K562 (cell line): ENCODE data around the gene C17orf114.

ENCODE experiments used
- BACH1 ChIP-seq: fragments of 200-800 bp; sonication (Bioruptor generic); IDR thresholded peaks from 2 replicates; pipeline ENCODE4 v1.6.1; 2016; ENCODE audit warnings: missing genetic modification characterization, missing compliant biosample characterization
- BCOR ChIP-seq: fragments of 450-650 bp; IDR thresholded peaks from 2 replicates; pipeline ENCODE4 v1.6.1; 2016
- BRD4 ChIP-seq: fragments of 200-600 bp; sonication (generic); IDR thresholded peaks from 2 replicates; pipeline ENCODE4 v1.6.1; 2017; ENCODE audit warnings: inconsistent platforms
- DDX20 ChIP-seq: fragments of 450-650 bp; IDR thresholded peaks from 2 replicates; pipeline ENCODE4 v1.6.1; 2016; ENCODE audit warnings: missing genetic modification characterization, low read depth, mild to moderate bottlenecking, missing compliant biosample characterization, moderate library complexity
- FOXK1 ChIP-seq: sonication (generic); formaldehyde crosslinking; IDR thresholded peaks from 2 replicates; pipeline ENCODE4 v1.8.0; 2022; ENCODE audit warnings: missing genetic modification reagents, mild to moderate bottlenecking, borderline replicate concordance
- HBP1 ChIP-seq: fragments of 450-650 bp; formaldehyde crosslinking; IDR thresholded peaks from 2 replicates; pipeline ENCODE4 v1.4.0; 2022; ENCODE audit warnings: missing genetic modification characterization
- KDM1A ChIP-seq, 2 experiments: fragments of 450-650 bp; IDR thresholded peaks; 2 replicates each; pipeline ENCODE4 v1.6.1; 2016; ENCODE audit warnings: mild to moderate bottlenecking in 2 of 2
- MAX ChIP-seq: sonication (generic); formaldehyde crosslinking; IDR thresholded peaks from 2 replicates; pipeline ENCODE4 v1.9.0; 2022; ENCODE audit warnings: mild to moderate bottlenecking, missing genetic modification reagents
- MTF1 ChIP-seq: fragments of 250-450 bp; sonication (Bioruptor Pico); IDR thresholded peaks from 2 replicates; pipeline ENCODE4 v1.9.0; 2021; ENCODE audit warnings: moderate library complexity, mild to moderate bottlenecking, inconsistent platforms, borderline replicate concordance
- NFRKB ChIP-seq: fragments of 450-650 bp; IDR thresholded peaks from 2 replicates; pipeline ENCODE4 v1.6.1; 2016; ENCODE audit warnings: low read depth
- POLR2AphosphoS2 ChIP-seq: IDR thresholded peaks from 2 replicates; pipeline ENCODE4 v1.6.1; 2012; ENCODE audit warnings: low read length, improper control_type of control experiment
- RCOR1 ChIP-seq, 2 experiments: IDR thresholded peaks; 2 replicates each; pipeline ENCODE4 v1.6.1; 2012; ENCODE audit warnings: low read depth in 2 of 2, low read length in 2 of 2, borderline replicate concordance in 1 of 2, improper control_type of control experiment in 1 of 2
- SPI1 ChIP-seq: IDR thresholded peaks from 2 replicates; pipeline ENCODE4 v1.6.1; 2011; ENCODE audit warnings: low read depth, low read length, control low read depth, borderline replicate concordance
- TARDBP ChIP-seq: fragments of 450-650 bp; IDR thresholded peaks from 2 replicates; pipeline ENCODE4 v1.6.1; 2016
- TRIM24 ChIP-seq, 2 experiments: fragments of 450-650 bp; IDR thresholded peaks; 2 replicates each; pipeline ENCODE4 v1.6.1; 2016
- USF2 ChIP-seq: sonication (generic); formaldehyde crosslinking; IDR thresholded peaks from 2 replicates; pipeline ENCODE4 v1.5.0; 2020; ENCODE audit warnings: missing genetic modification reagents
- ZBTB43 ChIP-seq: sonication (generic); formaldehyde crosslinking; IDR thresholded peaks from 2 replicates; pipeline ENCODE4 v1.8.0; 2023; ENCODE audit warnings: mild to moderate bottlenecking, missing genetic modification reagents
- ZKSCAN1 ChIP-seq: fragments of 150-350 bp; IDR thresholded peaks from 2 replicates; pipeline ENCODE4 v1.6.1; 2016; ENCODE audit warnings: low read depth, low read length
- ZNF263 ChIP-seq: sonication (generic); formaldehyde crosslinking; IDR thresholded peaks from 2 replicates; pipeline ENCODE4 v1.8.0; 2022; ENCODE audit warnings: mild to moderate bottlenecking, missing genetic modification reagents, borderline replicate concordance
- ZNF280A ChIP-seq: fragments of 450-650 bp; IDR thresholded peaks from 2 replicates; pipeline ENCODE4 v1.6.1; 2018; ENCODE audit warnings: mild to moderate bottlenecking, low read depth; ENCODE audit not compliant: partially characterized antibody
- ZNF282 ChIP-seq: sonication (generic); formaldehyde crosslinking; IDR thresholded peaks from 2 replicates; pipeline ENCODE4 v1.8.1; 2023; ENCODE audit warnings: missing genetic modification reagents
- ZNF699 ChIP-seq: fragments of 250-450 bp; sonication (Bioruptor Pico); IDR thresholded peaks from 2 replicates; pipeline ENCODE4 v1.8.0; 2021; ENCODE audit warnings: mild to moderate bottlenecking, moderate library complexity; ENCODE audit not compliant: insufficient replicate concordance

C17orf114 gene

GRCh38 chr17:4751932-4752331 lies 50.2 kb downstream of the C17orf114 start (continued):
- no peak for TF ChIP-seq ZBTB43 (CRISPR knock-in tag)
- TF ChIP-seq BCOR = peak; percentile 80; the same call in 1 of the 2 replicates
- no peak for TF ChIP-seq FOXK1 (CRISPR knock-in tag)
- peak in 1 of 2 experiments; percentile 67; a peak in 2 of 4 replicates for TF ChIP-seq KDM1A (IDR thresholded peaks at IDR 0.05)
- TF ChIP-seq BRD4 = no peak
- no peak for TF ChIP-seq HBP1 (CRISPR knock-in tag)
- TF ChIP-seq TRIM24 (IDR thresholded peaks at IDR 0.05) = no peak
- TF ChIP-seq BACH1 (tag) = no peak
- TF ChIP-seq SPI1 = no peak
- 0 out of 4 replicates have a peak, but pooled peaks of 1 of the 2 experiments have one; percentile 23 for TF ChIP-seq RCOR1 (IDR thresholded peaks at IDR 0.05; ENCODE audit: borderline replicate concordance in 1 of 2, low read depth in 2 of 2, low read length in 2 of 2)
- TF ChIP-seq MTF1 (CRISPR knock-in tag) = no peak
- no peak for TF ChIP-seq ZNF282 (CRISPR knock-in tag)
- TF ChIP-seq ZNF263 (CRISPR knock-in tag) = no peak
- TF ChIP-seq ZNF699 (CRISPR knock-in tag) = no peak
- TF ChIP-seq NFRKB = no peak
- no peak for TF ChIP-seq USF2 (CRISPR knock-in tag)
- TF ChIP-seq MAX (CRISPR knock-in tag) = no peak
- no peak for TF ChIP-seq ZNF280A
- no peak for TF ChIP-seq POLR2AphosphoS2
- no peak for TF ChIP-seq ZKSCAN1
- TF ChIP-seq TARDBP = no peak
- no peak for TF ChIP-seq DDX20 (tag)
